HG03558 (cell line): ENCODE results near the gene GCA.

ENCODE experiments used
- ATAC-seq: cut with Tn5 transposase; IDR thresholded peaks from one replicate; pipeline ENCODE4 v1.9.1; 2021; ENCODE audit warnings: moderate number of reproducible peaks; ENCODE audit not compliant: unreplicated experiment; ENCODE audit errors: extremely low read depth

The GCA gene

DNA sequence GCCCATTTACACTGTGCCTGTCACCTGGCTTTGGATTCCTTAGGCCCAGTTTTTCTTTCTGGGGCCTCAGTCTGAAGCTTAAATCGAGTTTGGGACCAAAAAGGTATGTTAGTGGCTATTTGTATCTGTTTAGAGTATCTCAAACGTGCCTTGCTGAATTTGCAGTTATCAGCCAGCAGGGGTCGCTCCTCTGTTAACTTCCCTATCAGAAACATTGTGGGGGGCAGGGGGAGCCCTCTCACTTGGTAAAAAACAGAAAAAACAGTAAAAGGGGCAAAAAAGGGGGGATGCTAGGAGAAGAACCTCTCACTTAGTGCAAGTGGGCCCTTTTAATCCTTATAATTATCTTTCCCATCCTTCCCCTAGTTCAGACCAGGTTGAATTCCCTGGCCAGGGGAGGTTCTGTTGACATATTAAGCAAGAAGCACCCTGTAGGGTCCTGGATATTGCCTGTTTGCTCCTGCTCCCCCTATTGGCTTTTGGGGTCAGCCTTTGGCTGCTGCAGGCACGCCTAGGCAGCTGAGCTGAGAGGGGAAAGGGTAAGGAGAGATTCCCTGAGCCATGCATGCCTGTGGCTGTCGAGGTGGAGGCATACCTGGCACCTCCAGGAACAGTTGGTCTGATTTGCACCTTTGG lies 16.7 kb upstream of the GCA start:
- ATAC-seq, result no peak

- no peak for ATAC-seq
These were observed 16.1 kb upstream of the GCA start for GRCh38 chr2:162327806-162328205.

DNA sequence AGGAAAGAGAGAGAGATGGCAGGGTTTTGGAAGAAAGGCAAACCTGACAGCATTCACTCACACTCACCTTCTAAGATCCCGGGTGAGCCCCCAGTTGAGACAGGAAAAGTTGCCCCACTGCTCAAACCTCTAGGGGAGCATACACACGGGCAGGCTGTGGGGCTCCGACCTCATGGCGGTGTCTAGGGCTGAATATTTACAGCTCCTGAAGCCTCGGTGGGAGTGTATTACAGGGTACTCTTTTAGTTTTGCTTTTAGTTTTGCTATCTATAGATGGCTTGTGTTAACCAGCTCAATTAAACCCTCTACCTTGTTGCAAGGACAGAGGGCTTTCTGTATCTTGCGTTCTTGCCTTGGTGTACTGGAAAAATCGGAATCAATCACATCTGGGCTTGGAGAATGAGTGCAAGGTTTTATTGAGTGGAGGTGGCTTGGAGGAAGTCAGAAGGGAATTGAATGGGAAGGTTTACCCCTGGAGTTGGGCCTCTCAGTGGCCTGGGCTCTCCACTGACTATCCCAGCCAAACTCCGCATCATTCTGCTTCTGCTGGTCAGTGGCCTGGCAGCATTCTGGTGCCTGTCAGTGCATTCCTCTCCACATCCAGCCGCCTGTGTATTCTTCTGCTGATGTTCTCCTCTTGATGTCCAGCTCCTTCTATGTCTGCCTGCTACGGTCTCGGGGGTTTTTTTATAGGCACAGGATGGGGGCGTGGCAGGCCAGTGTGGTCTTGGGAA lies 15.3 kb upstream of the GCA start:
- no peak for ATAC-seq

DNA sequence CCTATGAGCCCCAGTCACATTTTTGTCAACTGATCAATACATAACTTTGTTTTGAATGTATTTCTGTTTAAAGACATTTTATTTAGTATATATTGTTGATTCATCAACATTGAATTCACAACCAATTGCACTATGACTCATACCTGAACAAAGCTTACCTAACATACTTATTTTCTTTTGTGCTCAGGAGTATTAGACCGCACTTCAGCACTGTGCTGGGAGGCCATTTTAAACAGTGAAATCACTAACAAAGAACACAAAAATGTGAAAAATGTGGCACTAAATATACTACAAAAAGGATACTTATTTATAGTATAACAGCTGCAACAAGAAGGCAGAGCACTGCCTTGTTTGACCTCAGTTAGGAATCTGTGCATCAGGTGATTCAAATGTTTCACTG lies 13.1 kb upstream of the GCA start:
- no peak for ATAC-seq

DNA sequence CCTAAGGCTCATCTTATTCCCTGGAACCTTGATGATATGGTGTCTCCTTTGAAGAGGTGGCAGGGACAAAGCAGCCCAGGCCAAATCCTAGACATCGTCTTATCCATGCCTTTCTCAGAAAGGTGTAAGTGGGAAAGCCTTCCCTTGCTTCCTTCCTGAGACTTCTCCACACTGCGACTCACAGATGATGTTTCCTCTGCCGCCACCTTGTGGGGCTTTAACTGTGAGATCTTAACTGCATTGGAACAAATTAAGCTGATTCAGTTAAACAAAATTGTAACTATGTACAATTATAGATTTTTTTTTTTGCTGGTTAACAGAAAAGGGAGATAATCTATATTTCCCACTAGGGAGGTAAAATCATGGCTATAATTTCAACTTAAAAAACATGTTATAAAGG lies 10.0 kb upstream of the GCA start:
- peak; percentile 74 for ATAC-seq

DNA sequence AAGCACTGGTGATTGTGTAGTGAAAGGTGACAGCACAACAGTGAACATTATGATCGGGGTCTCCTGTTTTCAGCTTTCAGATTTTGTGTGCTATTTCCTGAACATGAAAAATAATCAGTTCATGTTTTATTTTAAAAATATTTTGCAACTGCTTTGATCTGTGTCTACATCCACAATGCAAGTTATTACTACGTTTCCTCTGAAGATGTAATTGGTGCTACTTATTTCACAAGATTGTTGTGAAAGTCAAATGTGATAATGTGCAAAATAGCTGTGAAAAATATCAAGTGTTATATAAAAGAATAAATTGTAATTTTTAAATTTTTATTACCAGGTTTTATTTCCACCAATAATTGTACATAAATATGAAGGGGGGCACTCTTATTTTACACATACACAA lies 6.1 kb upstream of the GCA start:
- no peak for ATAC-seq

DNA sequence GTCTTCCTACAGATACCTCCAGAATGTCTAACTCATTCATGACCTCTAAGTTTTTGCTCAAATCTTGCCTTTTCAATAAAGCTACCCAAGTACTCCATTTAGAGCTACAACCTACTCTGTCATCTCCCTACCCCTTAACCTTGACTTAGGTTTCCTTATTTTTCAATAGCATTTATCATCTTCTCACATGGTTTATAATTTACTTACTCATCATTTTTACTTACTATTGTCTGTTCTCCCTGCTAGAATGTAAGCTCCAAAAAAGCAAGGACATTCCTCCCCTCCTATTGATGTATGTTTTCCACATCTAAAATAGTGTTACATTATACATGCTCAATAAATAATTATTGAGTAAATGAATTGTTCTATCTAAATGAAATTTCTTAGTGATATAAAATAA lies 3.1 kb upstream of the GCA start:
- no peak for ATAC-seq

DNA sequence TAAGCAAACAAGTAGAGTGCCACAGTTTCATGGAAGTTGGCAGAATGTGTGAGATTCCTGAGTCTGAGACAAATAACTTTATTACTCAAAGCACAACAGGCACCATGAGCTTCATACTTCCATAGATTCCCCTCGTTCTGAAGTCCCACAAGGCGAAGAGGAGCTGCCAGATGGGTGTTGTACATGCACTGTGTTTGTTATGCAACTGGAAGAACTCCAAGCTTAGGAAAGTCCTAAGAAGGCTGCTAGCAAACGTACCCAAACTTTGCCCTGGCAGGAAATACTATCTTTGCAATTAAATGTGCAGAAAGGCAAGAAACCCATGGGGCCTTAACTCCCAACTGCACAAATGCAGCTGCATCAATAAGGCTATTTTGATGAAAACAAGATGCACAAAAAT lies 1.6 kb upstream of the GCA start:
- no peak for ATAC-seq

DNA sequence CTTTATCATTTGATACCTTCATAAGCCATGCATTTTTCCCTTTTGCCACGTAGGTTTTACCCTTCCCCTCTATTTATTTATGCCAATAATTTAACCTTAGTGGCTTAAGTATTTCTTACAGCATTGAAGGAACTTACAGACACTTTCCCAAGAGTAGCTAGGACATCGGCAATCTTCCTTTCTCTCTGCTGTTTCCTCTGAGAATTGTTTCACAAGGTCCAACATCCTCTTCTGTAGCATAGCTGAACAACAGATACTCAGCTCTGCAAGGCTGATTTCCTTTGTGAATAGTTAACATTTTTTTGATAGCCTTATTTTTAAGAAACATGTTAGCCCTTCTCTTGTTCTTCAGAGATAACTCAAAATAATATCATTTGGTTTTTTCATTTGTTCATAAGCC lies 1.1 kb upstream of the GCA start:
- ATAC-seq, result no peak

DNA sequence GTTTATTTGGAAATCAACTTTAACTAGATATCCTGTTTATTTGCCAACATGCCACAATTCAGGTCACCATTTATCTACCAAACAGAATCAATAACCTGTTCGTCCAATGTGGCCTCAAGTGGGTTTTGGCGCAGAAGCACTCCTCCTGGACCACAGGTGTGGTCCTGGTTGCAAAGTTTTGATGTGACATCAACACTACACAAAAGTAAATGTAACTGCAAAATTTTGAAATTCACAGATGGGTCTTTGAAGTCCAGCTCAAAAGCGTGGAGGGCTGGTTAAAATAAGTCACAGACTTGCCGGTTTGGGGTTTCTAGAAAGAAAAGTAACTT lies 474 bp upstream of the GCA start:
- ATAC-seq, result no peak

GRCh38 chr2:162344617-162344950 lies 652 bp downstream of the GCA start:
- ATAC-seq, result peak; percentile 0

- no peak for ATAC-seq
These were observed 21.5 kb downstream of the GCA start for GRCh38 chr2:162365392-162365791.

GRCh38 chr2:162368494-162368893 lies 24.6 kb downstream of the GCA start:
- ATAC-seq, result no peak

- ATAC-seq, result no peak
These were observed 25.6 kb downstream of the GCA start for GRCh38 chr2:162369551-162369950.

DNA sequence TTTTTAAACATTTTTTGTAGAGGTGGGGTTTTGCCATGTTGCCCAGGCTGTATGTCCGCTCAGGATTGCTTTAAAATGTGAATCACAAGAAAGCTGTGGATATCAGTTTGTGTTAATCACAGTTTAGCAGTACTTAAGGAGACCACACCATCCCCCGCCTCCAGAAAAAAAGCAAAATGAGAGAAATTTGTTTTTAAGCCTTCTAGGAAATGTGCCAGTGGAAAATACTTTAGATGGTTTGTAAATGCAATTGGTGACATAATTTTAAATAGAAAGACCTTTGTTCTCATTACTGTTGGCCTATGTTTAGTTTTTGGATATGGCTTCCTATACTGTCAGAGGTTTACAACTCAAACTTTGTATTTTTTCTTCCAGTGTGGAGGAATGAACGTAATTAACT lies 27.0 kb downstream of the GCA start:
- ATAC-seq, result no peak

GRCh38 chr2:162372818-162373217 lies 28.9 kb downstream of the GCA start:
- no peak for ATAC-seq

GRCh38 chr2:162379719-162380580 lies 36.0 kb downstream of the GCA start:
- no peak for ATAC-seq

- no peak for ATAC-seq
These were observed 37.9 kb downstream of the GCA start for GRCh38 chr2:162381851-162382250.

- ATAC-seq, result no peak
These were observed 38.3 kb downstream of the GCA start for GRCh38 chr2:162382278-162382677.

- ATAC-seq, result no peak
These were observed 41.6 kb downstream of the GCA start for GRCh38 chr2:162385536-162385935.

DNA sequence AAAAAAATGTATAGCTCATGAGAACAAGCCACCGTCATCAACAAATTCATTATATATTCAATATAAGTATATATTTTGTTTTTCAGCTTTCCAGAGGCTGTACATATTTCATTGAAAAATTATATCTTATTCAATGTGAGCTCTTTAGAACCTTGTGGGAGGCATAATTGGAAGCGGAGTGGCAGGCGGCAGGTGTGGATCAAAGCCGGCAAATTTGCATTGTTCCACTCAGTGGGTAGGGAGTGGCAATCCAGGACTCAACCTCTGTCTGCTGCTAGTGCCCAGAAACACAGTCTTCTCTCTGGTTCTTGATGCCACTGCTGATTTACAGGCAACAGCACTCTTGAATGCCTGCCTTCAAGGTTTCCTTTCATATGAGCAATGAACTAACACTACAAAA lies 46.9 kb downstream of the GCA start:
- ATAC-seq, result no peak

- no peak for ATAC-seq
These were observed 56.4 kb downstream of the GCA start for GRCh38 chr2:162400336-162400735.
